Spinal cord (tissue), 10 donors: Measurements from ENCODE around the gene ZBTB7C. TPM values are rescaled to one million over a fixed set of nuclear protein-coding genes. Genes with fewer than 3 reads are reported as not detected.

Experiments used
- DNase-seq, 6 donors: peaks; one replicate each; pipeline versions ENCODE4 v3.0.0 to v3.0.0-alpha.2; 2013 to 2015; ENCODE audit warnings: low spot score in 6 of 6, low read depth in 4 of 6
- H3K27ac ChIP-seq: one replicate; pipeline ENCODE4 v1.5.1; 2013; ENCODE audit warnings: low read depth, low read length, control low read depth
- H3K27me3 ChIP-seq: one replicate; pipeline ENCODE4 v1.6.1; 2013; ENCODE audit warnings: low read length; ENCODE audit not compliant: control insufficient read depth, insufficient read depth
- H3K36me3 ChIP-seq: one replicate; pipeline ENCODE4 v1.6.1; 2013; ENCODE audit warnings: low read length; ENCODE audit not compliant: control insufficient read depth, insufficient read depth
- H3K4me1 ChIP-seq: one replicate; pipeline ENCODE4 v1.6.1; 2013; ENCODE audit warnings: low read length; ENCODE audit not compliant: control insufficient read depth, insufficient read depth
- H3K4me3 ChIP-seq: one replicate; pipeline ENCODE4 v1.5.1; 2013; ENCODE audit warnings: low read depth, low read length, control low read depth
- H3K9me3 ChIP-seq: one replicate; pipeline ENCODE4 v1.6.1; 2013; ENCODE audit warnings: low read length; ENCODE audit not compliant: control insufficient read depth, insufficient read depth
- WGBS: methylation state at CpG from one replicate; pipeline ENCODE4 v1.1.5; 2013; ENCODE audit warnings: missing lambda C conversion rate; ENCODE audit not compliant: insufficient coverage; 5-methylcytosine and 5-hydroxymethylcytosine counted together
- polyA plus RNA-seq, 2 donors: library from polyadenylated mRNA; unstranded; fragments of 120-200 nt; gene quantifications; one replicate each; pipeline ENCODE4 v1.2.1, GENCODE V29; 2013; ENCODE audit not compliant: insufficient read length in 2 of 2
- total RNA-seq, 2 donors: library from RNA; depleted of rRNA in 1 of 2; stranded (reverse); fragments of 120-200 nt in 1 of 2; fragments of >200 nt in 1 of 2; gene quantifications; one replicate each; pipeline versions ENCODE4 v1.2.3 to v1.2.4, GENCODE V29; 2013 to 2014
- donor health status: healthy.

Gene ZBTB7C
- total and polyA plus RNA-seq, 4 donors: 7.6 to 15.7 (median 9.8) TPM

DNA sequence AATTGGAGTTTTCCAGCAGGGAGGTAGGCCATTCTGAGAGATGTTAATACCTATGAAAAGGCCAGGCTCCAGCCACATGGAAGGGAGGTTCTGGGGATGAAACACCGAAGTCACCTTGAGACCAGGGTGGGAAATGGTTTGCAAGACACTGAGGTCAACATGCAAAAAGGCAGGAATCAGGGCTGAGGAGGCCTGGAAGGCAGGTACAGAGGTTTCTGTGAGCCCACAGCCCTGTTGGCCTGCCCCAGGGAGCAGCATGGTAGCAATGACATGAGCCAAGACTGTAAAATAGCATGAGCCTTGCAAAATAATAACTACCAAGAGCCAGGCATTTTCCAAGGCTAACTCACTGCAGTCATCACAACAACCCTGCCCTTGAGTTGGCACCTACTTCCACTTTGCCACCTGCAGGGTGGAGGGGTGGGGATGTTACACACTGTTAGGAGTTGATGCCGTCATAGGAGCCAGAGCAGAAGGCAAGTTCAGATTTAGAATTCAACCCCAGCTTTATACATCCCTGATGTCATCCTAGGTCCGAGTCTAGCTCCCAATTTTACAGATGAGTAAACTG is 61.3 kb downstream of the ZBTB7C start:
- H3K27ac ChIP-seq: no peak overlapping the region
- H3K36me3 ChIP-seq: no peaks in the 10 kb centered on the region
- no peaks in the 10 kb centered on the region for H3K27me3 ChIP-seq
- H3K4me3 ChIP-seq: no peak overlapping the region
- peaks cover 20% of the 10 kb centered on the region for H3K4me1 ChIP-seq
- H3K9me3 ChIP-seq: no peaks in the 10 kb centered on the region
- DNase-seq: no peak
- WGBS: 78% methylated on average over 2 of the region's 3 CpGs

DNA sequence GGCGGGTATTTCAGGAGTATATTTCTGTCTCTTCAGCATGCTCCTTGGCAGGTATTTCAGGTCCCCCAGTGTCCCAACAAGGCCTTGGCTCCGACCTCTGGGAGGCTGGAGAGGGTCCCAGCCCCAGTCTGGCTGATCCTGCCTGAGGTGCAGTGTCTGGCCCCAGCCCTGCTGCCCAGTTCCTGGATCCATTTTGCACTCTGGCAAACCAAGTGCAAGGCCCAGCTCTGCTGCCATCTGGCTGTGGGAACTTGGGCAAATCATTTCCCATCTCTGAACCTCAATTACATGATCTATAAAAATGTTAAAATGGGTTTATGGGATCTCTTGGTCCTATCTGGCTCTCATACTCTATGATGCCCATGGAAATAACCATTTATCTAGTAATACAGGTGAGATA is 63.6 kb downstream of the ZBTB7C start:
- Histone ChIP-seq H3K9me3 (no peaks in the 10 kb centered on the region), H3K4me3 (no peak overlapping the region), H3K27me3 (no peaks in the 10 kb centered on the region), H3K4me1 (peaks cover 43% of the 10 kb centered on the region), H3K27ac (no peak overlapping the region), H3K36me3 (no peaks in the 10 kb centered on the region)
- WGBS: 92% methylated on average over 2 of the region's 2 CpGs
- peak in 2 of 6 donors; percentile 17 to 26 for DNase-seq

DNA sequence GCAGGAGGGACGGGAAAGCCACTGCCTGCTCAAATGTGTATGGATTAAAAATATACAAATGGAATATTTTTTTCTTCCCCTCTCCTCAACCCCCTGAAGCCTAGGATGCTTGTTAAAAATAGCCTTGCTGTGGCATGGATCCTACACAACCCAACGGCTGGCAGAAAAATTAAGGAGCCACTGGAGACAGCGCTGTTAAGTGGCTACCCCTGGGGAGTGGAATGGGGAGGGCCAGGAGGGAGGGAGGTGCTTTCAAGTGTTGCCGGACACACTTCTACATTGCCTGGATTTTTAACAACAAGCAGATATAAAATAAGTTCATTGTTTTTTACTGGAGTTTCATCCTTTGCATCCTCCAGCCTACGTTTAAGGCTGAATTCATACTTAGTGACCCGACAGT is 66.6 kb downstream of the ZBTB7C start:
- peak in 1 of 6 donors; percentile 57 for DNase-seq
- Histone ChIP-seq H3K4me3 (no peak overlapping the region), H3K27ac (peak overlapping the region; percentile 44)

DNA sequence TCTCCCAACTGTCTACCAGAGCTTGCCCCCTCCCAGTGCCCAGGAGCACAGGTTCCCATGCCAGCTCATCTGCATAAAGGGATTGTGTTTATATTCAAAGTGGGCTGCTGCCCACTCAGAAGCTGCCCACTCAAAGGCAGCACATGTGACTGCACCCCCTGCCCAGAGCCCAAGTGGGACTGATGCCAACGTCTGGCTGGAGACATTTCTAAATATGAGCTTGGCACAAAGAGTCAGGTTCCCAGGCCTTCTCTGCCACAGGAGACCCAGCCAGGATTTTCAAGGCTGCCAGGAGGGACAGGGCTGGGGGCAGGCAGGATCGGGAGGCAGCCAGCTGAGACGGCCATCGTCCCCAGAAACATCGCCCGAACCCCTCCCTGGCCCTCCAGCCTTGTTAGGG is 67.1 kb downstream of the ZBTB7C start:
- no peak overlapping the region for H3K4me3 ChIP-seq
- H3K36me3 ChIP-seq: no peaks in the 10 kb centered on the region
- H3K27ac ChIP-seq: peak overlapping the region; percentile 44
- WGBS: 52% methylated on average over 3 of the region's 6 CpGs
- H3K9me3 ChIP-seq: no peaks in the 10 kb centered on the region
- peaks cover 51% of the 10 kb centered on the region for H3K4me1 ChIP-seq
- no peaks in the 10 kb centered on the region for H3K27me3 ChIP-seq
- DNase-seq: peak; percentile 54 to 95 (median 76)

More for the DNA sequence above, 66.6 kb downstream of the ZBTB7C start:
- H3K9me3 ChIP-seq: no peaks in the 10 kb centered on the region
- H3K27me3 ChIP-seq: no peaks in the 10 kb centered on the region
- H3K4me1 ChIP-seq: peaks cover 51% of the 10 kb centered on the region
- WGBS: 50% methylated on average over 2 of the region's 6 CpGs
- no peaks in the 10 kb centered on the region for H3K36me3 ChIP-seq

DNA sequence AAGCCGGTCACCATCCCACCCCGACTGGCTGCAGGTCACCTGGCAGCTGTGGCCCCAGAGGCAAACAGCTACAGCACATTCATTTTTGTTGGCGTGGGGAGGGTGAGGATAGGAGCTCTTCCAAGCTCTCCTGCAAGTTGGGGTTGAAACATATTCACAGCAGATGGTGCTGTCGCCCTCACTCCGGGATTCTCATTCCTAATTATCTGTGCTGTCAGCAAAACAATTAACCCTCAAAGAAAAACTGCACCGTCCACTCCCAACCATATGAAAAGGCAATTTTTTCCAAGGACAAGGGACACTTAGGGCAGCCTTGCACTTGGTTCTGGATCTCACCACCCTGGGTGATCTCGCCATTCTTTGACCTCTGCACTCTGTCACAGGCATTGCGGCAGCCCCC is 68.6 kb downstream of the ZBTB7C start:
- no peaks in the 10 kb centered on the region for H3K27me3 ChIP-seq
- H3K4me3 ChIP-seq: no peak overlapping the region
- peaks cover 45% of the 10 kb centered on the region for H3K4me1 ChIP-seq
- H3K27ac ChIP-seq: peak overlapping the region; percentile 5
- no peaks in the 10 kb centered on the region for H3K36me3 ChIP-seq
- no peaks in the 10 kb centered on the region for H3K9me3 ChIP-seq
- DNase-seq: peak in 2 of 6 donors; percentile 54 to 70
- whole genome bisulfite sequencing: 20% methylated on average over 4 of the region's 8 CpGs

DNA sequence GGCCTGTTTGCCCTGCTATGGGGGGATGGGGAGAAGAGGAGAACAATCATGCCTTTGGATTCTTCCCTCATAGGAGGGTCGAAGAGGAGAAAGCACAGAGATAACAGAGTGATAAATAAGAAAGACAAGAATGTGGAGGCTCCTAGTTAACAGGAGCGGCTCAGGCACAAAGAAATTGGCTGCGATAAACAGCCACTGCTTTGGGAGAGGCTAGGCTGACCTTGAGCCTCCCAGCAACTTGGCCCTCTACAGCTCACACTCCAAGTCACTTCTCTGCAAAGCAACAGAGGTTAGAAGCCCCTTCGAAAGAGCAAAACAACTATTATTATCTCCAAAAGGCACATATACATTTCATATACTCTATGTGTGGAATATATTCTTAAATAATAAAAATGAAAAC is 69.5 kb downstream of the ZBTB7C start:
- peaks cover 41% of the 10 kb centered on the region for H3K4me1 ChIP-seq
- H3K27me3 ChIP-seq: no peaks in the 10 kb centered on the region
- WGBS: 39% methylated on average over 2 of the region's 4 CpGs
- no peak for DNase-seq
- H3K27ac ChIP-seq: no peak overlapping the region
- H3K36me3 ChIP-seq: no peaks in the 10 kb centered on the region
- no peaks in the 10 kb centered on the region for H3K9me3 ChIP-seq
- no peak overlapping the region for H3K4me3 ChIP-seq

DNA sequence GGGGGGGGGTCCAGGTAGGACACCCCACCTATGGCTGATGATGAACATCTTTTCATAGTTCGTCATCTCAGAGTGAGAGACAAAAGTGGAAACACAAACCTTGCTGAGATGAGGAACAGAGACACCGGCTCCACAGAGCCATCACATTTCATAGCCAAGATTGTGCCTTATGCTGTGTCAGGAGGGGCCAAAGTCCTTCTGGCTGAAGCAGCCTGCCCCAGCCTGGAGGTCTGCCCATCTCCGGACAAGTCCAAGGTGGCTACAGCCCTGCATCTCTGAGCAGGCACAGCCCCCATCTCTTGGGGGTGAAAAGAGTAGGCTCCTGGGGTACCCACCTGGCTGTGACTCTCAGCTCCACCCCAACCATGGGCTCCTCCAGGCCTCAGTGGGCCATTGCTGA is 70.3 kb downstream of the ZBTB7C start:
- DNase-seq: no peak
- peaks cover 42% of the 10 kb centered on the region for H3K4me1 ChIP-seq
- no peaks in the 10 kb centered on the region for H3K36me3 ChIP-seq
- no peaks in the 10 kb centered on the region for H3K27me3 ChIP-seq
- no peak overlapping the region for H3K4me3 ChIP-seq
- WGBS: 92% methylated on average over 2 of the region's 3 CpGs
- H3K9me3 ChIP-seq: no peaks in the 10 kb centered on the region
- H3K27ac ChIP-seq: no peak overlapping the region

DNA sequence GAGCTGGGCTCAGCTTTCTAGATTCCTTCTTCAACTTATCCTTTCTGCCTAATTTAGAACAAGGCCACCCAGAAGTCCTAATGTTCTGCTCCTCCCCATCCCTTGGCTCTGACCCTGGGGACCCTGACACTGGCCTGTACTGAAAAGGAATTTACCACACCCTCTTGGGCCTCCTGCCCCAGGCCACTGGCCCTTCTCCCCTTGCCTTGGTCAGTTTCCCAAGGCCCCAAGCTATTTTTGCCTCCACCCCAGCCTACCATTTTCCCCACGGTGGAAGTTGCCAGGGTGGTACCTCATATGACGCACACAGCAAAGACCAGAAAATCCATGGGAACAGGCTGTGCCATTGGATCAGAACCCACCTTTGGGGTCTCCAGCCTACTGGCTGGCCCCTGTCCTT is 72.1 kb downstream of the ZBTB7C start:
- no peak for DNase-seq
- Histone ChIP-seq H3K27me3 (no peaks in the 10 kb centered on the region), H3K36me3 (no peaks in the 10 kb centered on the region), H3K4me1 (peaks cover 34% of the 10 kb centered on the region), H3K4me3 (no peak overlapping the region), H3K9me3 (no peaks in the 10 kb centered on the region), H3K27ac (no peak overlapping the region)
- 100% methylated on average over 2 of the region's 2 CpGs for WGBS

DNA sequence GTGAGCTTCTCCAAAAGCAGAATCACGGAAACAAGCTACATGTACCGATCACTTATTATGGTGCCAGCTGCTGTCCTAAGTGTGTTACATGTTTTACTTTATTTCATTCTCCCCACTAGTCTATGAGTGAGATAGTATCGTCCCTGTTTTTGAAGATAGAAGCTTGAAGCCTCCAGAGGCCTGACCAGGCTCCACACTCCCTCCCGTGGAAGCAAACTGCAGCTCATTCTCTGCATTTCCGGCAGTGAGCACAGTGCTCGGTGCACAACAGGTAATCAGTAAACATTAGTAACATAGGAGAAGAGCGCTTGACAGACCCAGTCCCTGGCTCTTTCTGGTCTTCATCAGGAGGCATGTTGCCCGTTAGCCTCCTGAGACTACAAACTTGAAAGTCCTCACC is 72.9 kb downstream of the ZBTB7C start:
- 71% methylated on average over 5 of the region's 8 CpGs for WGBS
- Histone ChIP-seq H3K27me3 (no peaks in the 10 kb centered on the region), H3K4me3 (no peak overlapping the region), H3K27ac (no peak overlapping the region), H3K4me1 (peaks cover 27% of the 10 kb centered on the region), H3K9me3 (no peaks in the 10 kb centered on the region), H3K36me3 (no peaks in the 10 kb centered on the region)
- DNase-seq: peak in 1 of 6 donors; percentile 31

DNA sequence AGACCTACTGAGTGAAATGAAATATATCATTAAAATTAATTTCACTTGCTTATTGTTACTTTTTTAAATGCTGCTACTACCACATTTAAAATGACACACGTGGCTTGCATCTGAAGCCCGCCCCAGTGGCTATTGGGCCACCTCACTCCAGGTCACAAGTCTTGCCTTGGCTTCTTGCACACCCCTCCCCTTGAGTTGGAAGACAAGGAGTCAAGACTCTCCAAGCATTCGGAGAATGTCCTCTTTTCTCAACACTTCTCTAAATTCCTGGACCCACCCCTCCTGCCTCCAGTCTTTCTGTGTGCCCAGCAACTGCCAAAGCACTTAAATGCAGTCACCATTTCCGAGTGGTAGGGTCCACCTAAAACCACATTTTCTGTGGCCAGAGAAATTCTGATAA is 73.4 kb downstream of the ZBTB7C start:
- no peak for DNase-seq
- no peak overlapping the region for H3K4me3 ChIP-seq
- H3K27ac ChIP-seq: no peak overlapping the region
- H3K27me3 ChIP-seq: no peaks in the 10 kb centered on the region
- no peaks in the 10 kb centered on the region for H3K9me3 ChIP-seq
- peaks cover 22% of the 10 kb centered on the region for H3K4me1 ChIP-seq
- no peaks in the 10 kb centered on the region for H3K36me3 ChIP-seq
- WGBS: 94% methylated on average over 4 of the region's 4 CpGs
